NCI-H2029 treated with DMSO at 0.1 percent for 48 hours (cell line): Measurements from ENCODE around the gene SLC17A5.
"Not testable (repeated sequence)": the region's sequence is repeated elsewhere in the genome, so short reads cannot be mapped to it uniquely, and the experiment has no call there.

Experiments used
- DNase-seq: peaks from one replicate; lab custom pipeline; 2025; lab: John Stamatoyannopoulos, UW

The SLC17A5 gene

GRCh38 chr6:73614802-73615201 is 39.0 kb downstream of the SLC17A5 start:
- DNase-seq = no peak

- no peak for DNase-seq
Observed at GRCh38 chr6:73613806-73614536, 39.8 kb downstream of the SLC17A5 start.

- no peak for DNase-seq
Observed at GRCh38 chr6:73612611-73613010, 41.2 kb downstream of the SLC17A5 start.

- DNase-seq = peak; percentile 9
Observed at GRCh38 chr6:73610444-73611275, 43.1 kb downstream of the SLC17A5 start.

- DNase-seq = no peak
Observed at GRCh38 chr6:73608761-73609160, 45.0 kb downstream of the SLC17A5 start.

- DNase-seq = no peak
Observed at GRCh38 chr6:73606428-73606827, 47.4 kb downstream of the SLC17A5 start.

GRCh38 chr6:73604461-73604860 is 49.3 kb downstream of the SLC17A5 start:
- DNase-seq = no peak

- no peak for DNase-seq
Observed at GRCh38 chr6:73604020-73604419, 49.8 kb downstream of the SLC17A5 start.

- DNase-seq = no peak
Observed at GRCh38 chr6:73586416-73586974, 67.3 kb downstream of the SLC17A5 start.

GRCh38 chr6:73585566-73586415 is 68.0 kb downstream of the SLC17A5 start:
- DNase-seq = no peak

- no peak for DNase-seq
Observed at GRCh38 chr6:73581293-73581692, 72.5 kb downstream of the SLC17A5 start.

GRCh38 chr6:73580247-73581149 is 73.3 kb downstream of the SLC17A5 start:
- no peak for DNase-seq

- DNase-seq = no peak
Observed at GRCh38 chr6:73579851-73580246, 73.9 kb downstream of the SLC17A5 start.

GRCh38 chr6:73579389-73579788 is 74.4 kb downstream of the SLC17A5 start:
- DNase-seq = no peak

- DNase-seq = no peak
Observed at GRCh38 chr6:73577676-73578075, 76.1 kb downstream of the SLC17A5 start.

GRCh38 chr6:73572531-73572930 is 81.3 kb downstream of the SLC17A5 start:
- DNase-seq = not testable (repeated sequence)

- not testable (repeated sequence) for DNase-seq
Observed at GRCh38 chr6:73571218-73572181, 82.3 kb downstream of the SLC17A5 start.

GRCh38 chr6:73569121-73569520 is 84.7 kb downstream of the SLC17A5 start:
- DNase-seq = no peak

GRCh38 chr6:73566954-73567591 is 86.7 kb downstream of the SLC17A5 start:
- no peak for DNase-seq
